ENCODE results near the gene TBKBP1.

Gene TBKBP1, protein sequence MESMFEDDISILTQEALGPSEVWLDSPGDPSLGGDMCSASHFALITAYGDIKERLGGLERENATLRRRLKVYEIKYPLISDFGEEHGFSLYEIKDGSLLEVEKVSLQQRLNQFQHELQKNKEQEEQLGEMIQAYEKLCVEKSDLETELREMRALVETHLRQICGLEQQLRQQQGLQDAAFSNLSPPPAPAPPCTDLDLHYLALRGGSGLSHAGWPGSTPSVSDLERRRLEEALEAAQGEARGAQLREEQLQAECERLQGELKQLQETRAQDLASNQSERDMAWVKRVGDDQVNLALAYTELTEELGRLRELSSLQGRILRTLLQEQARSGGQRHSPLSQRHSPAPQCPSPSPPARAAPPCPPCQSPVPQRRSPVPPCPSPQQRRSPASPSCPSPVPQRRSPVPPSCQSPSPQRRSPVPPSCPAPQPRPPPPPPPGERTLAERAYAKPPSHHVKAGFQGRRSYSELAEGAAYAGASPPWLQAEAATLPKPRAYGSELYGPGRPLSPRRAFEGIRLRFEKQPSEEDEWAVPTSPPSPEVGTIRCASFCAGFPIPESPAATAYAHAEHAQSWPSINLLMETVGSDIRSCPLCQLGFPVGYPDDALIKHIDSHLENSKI

DNA sequence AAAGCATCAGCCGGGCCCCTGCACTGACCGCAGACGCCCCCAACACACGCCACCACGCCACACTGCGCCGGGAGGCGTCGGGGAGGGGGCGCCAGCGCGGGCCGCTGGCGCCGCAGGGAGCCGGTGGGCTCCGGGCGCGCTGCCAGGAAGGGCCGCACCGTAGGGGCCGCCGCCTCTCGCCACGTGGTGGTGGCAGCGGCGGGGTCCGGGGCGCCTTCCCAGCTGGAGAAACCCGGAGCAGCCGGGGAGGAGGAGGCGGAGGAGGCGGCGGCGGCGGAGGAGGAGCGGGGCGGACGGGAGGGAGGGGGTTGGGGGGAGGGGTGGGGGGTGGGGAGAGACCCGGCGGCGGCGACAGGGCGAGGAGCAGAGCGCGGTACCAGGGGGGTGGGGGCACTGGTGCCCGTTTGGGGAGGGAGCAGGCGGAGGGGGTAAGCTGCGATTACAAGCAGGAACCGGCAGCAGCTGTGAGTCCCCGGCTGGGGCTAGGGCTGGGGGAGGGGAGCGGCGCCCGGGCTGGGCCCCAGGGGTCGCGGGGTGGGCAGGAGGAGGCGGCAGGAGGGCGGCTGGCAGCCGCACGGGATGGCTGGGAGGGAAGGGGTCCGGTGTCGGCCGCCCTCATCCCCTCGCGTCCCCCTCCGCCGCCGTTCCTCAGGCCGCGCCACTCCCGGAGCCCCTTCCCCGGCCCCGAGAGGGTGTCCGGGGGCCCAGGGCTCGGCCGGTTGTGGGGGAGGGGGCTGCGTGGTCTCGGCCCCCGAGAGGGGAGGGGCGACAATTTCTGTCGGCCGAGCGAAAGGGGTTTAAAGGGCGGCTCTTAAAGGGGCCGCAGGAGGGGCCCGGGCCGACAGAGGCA is at the start of gene TBKBP1:
TBKBP1 (plus strand) TSS at position 431 of the 850 bp plus-strand sequence. CDS start 1,952 bp downstream, outside the sequence.
- FAIRE-seq: no peak

DNA sequence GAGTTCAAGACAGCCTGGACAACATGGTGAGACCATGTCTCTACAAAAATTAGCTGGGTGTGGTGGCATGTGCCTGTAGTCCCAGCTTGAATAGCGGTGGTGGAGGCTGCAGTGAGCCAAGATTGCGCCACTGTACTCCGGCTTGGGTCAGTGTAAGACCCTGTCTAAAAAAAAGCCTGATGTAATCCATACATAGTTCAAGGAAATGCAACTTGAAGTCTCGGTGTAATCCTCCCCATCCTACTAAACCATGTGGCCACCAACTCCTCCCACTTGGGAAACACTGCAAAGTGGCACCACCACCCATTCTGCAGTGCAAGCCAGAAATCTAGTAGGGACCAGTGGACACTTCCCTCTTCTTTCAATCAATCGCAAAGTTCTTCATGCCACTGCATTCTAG is 49.6 kb upstream of the TBKBP1 start:
- FAIRE-seq: no peak

DNA sequence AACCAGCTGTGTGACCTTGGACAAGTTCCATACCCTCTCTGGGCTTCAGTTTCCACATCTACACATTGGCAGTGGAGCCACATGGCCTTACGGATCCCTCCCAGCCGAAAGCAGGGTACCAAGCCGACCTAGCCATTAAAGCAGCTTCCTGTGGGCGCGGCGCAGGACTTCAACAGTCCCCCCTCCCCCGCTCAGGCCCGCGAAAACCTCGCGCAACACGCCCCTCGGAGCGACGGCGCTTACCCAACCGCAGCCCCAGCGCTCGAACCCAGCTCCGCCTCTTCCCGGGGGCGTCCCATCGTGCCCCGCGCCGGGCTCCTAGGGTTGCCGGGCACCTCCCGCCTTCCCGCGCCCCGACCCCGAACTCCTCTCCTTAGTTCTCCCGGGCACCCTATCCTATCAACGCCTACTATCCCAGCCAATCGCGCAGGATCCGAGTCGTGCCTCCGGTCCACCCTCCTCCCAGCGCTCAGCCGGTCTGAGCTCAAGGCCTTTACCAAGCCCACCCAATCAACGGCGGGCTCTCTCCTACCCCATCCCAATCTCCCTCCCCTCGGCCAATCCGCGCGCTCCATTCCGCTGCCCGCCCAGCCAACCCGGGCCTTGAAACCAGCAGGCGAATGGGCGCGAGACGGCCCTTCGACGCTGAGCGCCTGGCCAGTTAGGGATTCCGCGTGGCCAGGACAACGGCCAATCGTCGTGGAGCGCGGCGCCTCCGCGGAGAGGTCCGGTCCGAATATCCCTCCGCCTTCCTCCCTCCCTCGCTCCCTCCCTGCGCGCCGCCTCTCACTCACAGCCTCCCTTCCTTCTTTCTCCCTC is 44.6 kb upstream of the TBKBP1 start, which contains the start of gene KPNB1:
KPNB1 (plus strand) TSS at position 767 of the 819 bp plus-strand sequence. CDS start 326 bp downstream, outside the sequence.
- FAIRE-seq: peak; percentile 83

- no peak for FAIRE-seq
Measured at GRCh38 chr17:47649972-47650524, 43.9 kb upstream of the TBKBP1 start.

- no peak for FAIRE-seq
Measured at GRCh38 chr17:47650525-47651522, 43.1 kb upstream of the TBKBP1 start.

DNA sequence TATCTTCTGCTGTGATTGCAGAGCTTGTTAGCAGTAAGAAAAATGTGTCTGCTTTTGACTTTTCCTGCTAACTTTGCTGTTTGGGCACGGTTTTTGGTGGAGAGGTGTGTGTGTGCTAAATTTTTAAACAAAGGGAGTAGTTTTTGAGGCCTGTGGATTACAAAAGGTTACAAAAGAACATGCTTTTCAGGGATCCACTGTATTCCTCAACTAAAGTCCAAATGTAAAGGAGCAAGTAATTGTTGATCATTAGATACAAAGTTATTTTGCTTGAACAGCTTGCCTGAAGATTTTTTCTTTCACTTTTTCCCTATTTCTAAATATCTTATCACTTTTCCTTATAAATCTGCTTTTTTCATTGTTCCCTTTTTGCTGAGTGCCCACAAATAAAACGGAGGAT is 42.3 kb upstream of the TBKBP1 start:
- FAIRE-seq: no peak

GRCh38 chr17:47652570-47652969 is 41.4 kb upstream of the TBKBP1 start:
- no peak for FAIRE-seq

DNA sequence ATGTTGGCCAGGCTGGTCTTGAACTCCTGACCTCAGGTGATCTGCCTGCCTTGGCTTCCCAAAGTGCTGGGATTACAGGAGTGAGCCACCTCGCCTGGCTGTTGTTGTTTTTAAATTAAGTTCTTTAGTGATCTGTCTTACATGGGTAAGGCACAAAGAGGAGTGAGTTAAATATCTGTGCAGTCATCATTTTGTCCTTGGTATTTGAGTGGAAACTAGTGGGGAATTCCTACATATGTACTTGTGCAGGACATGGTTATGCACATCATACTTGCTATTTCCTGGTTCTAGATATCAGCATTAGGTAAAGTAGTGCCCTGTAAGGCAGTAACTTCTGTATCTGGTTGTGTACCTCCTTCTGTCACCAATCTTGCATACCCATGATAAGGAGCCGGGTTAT is 40.5 kb upstream of the TBKBP1 start:
- FAIRE-seq: no peak

DNA sequence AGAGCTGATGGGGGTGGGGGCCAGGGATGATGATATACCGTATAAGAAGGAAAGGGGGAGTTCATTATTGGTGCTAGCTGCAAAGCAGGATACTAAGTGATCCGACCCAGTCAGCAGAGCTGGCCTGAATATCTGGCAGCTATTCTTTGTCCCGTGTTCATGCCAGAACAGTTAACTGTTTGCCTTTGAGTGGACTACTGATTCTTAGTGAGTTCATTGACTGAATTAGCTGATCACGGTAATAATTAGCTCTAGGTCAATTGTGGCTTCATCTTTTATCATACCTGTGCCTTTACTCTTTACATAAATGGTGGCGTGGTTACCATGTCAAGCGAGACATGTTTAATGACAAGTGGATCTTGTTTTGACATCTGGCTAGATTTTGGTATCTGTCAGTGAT is 39.0 kb upstream of the TBKBP1 start:
- FAIRE-seq: no peak

GRCh38 chr17:47660064-47660492 is 33.9 kb upstream of the TBKBP1 start:
- no peak for FAIRE-seq

DNA sequence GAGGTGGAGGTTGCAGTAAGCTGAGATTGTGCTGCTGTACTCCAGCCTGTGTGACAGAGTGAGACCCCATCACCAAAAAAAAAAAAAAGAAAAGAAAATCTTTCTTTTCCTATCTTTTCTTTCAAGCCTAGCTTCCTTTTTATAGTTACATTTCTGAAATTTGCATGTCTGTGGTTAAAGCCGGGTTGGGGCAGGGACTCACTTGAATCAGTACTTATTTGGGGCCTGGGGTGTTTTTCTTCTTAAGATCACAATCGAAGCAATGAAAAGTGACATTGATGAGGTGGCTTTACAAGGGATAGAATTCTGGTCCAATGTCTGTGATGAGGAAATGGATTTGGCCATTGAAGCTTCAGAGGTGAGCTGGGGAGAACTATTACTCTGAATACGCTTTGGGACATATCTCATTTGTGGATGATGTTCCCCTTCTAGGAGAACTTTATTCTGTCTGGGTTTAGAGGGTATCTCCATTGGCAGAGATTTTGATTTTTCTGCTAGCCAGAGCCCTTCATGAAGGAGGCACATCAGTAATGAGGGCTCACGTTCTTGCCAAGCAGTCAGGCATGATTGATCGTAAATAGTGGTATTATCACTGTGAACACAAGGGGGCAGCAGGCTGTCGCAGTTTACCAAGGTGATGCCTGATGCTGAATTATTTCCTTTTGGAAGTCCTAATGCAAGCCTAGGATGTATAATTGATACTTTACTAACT is 29.9 kb upstream of the TBKBP1 start:
- no peak for FAIRE-seq

GRCh38 chr17:47664624-47664941 is 29.4 kb upstream of the TBKBP1 start:
- FAIRE-seq: no peak

DNA sequence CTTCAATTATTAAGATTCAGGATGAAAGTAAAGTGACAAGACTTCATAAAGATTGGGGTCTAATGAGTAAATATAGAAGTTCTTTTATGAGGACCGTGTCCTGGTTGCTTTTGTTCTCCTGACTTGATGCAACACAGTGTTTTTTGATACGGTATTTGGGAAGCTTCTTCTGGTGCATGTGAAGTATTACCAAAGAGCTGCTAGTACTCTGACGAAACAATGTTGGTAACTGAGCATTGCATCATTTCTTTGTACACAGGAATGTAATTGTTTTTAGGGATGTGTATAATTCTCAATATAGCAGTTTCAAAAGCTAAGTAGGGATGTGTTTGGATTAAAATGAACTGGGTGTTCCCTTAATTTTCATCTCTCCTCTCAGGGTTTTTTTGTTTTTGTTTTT is 28.3 kb upstream of the TBKBP1 start:
- FAIRE-seq: no peak

- no peak for FAIRE-seq
Measured at GRCh38 chr17:47669081-47669480, 24.9 kb upstream of the TBKBP1 start.

GRCh38 chr17:47670064-47670463 is 23.9 kb upstream of the TBKBP1 start:
- FAIRE-seq: no peak

GRCh38 chr17:47674499-47674898 is 19.5 kb upstream of the TBKBP1 start:
- no peak for FAIRE-seq

DNA sequence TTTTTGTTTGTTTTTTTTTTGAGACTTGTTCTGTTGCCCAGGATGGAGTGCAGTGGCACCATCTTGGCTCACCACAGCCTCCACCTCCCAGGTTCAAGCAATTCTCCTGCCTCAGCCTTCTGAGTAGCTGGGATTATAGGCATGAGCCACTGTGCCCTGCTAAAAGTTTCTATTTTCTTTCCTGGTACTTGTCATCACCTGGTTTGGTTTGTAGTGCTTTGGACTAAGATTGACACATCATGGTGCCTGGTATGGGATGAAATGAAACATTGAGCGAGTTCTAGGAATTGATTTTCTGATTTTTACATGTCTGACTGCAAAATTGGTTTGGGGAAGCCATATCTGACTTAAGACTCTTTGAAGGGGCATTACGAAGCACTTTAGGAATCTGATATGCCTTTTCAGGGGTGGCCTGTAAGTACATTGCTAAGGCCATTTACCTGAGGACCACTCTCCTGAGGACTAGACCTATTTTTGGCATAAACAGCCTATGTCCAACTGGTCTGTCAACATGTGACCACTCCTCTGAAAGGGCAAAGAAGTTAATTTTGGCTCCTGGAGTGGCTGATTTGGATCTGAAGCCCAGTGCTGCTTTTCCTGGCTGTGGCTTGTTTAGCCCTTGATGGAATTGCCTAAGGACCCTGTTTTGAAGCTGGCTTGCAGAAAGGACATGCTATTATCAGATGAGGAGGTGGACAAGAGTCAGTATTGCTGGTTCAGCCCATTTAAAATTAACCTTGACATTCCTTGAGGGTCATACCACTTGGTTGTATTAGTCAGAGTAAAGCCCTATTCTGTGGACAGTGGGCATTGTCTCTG is 18.4 kb upstream of the TBKBP1 start:
- no peak for FAIRE-seq

- FAIRE-seq: no peak
Measured at GRCh38 chr17:47676199-47676472, 17.8 kb upstream of the TBKBP1 start.

DNA sequence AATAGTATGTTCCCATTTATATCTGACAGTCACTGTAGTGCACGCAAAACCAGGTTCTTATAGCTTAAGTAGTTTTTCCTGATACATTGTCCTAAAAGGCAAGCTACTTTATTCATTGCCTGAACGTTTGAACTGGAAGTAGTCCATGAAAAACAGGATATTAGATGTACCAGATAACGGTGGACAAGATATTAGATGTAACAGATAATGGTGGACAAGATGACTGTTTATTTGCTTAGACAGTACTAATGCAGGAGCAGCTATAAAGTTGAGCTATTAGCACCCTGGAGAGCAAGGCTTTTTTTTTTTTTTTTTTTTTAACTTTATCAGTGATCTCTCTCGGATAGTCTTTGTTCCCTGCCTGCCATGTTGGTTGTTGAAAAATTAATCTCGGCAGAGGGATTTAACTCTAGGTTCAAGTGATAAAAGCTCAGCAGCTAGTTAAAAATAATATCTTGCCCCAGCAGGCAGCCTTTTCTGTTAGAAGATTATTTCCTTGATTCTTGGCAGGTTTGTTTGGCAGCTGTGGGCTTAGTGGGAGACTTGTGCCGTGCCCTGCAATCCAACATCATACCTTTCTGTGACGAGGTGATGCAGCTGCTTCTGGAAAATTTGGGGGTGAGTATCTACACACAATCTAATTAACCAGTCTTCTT is 17.3 kb upstream of the TBKBP1 start:
- FAIRE-seq: no peak

Measured in colon (tissue), 2 donors.